Upper lobe of right lung (tissue), 1 donor: ENCODE data around the gene TLE4. TPM values are rescaled to one million over a fixed set of nuclear protein-coding genes. Genes with fewer than 3 reads are reported as not detected.
A peak's percentile ranks its signal among the peaks of the same experiment; 100 is the strongest.

Source experiments
- ATAC-seq: fragments of 200-7000 bp; cut with Tn5 transposase; one replicate; pipeline ENCODE4 v1.9.1; 2020; ENCODE audit warnings: mild to moderate bottlenecking, moderate library complexity
- DNase-seq: peaks from one replicate; pipeline ENCODE4 v3.0.0-alpha.2; 2020
- H3K27ac ChIP-seq: fragments of 200-600 bp; one replicate; pipeline ENCODE4 v1.8.0; 2022
- H3K27me3 ChIP-seq: fragments of 200-600 bp; one replicate; pipeline ENCODE4 v1.8.0; 2022; ENCODE audit warnings: mild to moderate bottlenecking
- H3K36me3 ChIP-seq: fragments of 200-600 bp; one replicate; pipeline ENCODE4 v1.8.0; 2022
- H3K4me1 ChIP-seq: fragments of 200-600 bp; one replicate; pipeline ENCODE4 v1.8.0; 2022
- H3K4me3 ChIP-seq: fragments of 200-600 bp; one replicate; pipeline ENCODE4 v1.8.0; 2022; ENCODE audit warnings: mild to moderate bottlenecking
- H3K9me3 ChIP-seq: fragments of 200-600 bp; one replicate; pipeline ENCODE4 v1.8.0; 2022
- CTCF ChIP-seq: fragments of 200-600 bp; IDR thresholded peaks from one replicate; pipeline ENCODE4 v1.8.0; 2022; ENCODE audit warnings: antibody characterized with exemption
- intact Hi-C: fragments of 100-400 bp; cut with DNase I; formaldehyde crosslinking; loops from one replicate; pipeline ENCODE4 v1.11.0; 2022
- long read RNA-seq: library from polyadenylated mRNA; unstranded; transcript quantifications from one replicate; pipeline ENCODE4 v2.0.0, GENCODE V29; 2021
- total RNA-seq: library from RNA; stranded (reverse); fragmentation: NEBNext Ultra II Directional; extraction: Animal tissue kit (Norgen Biotek cat#: 25700); gene quantifications from one replicate; pipeline ENCODE4 v1.2.1, GENCODE V29; 2021
- donor health status: DM: no; HTN: yes; CAD: no; lungs with severe emphysema.

The TLE4 gene
- 37.1 TPM for total RNA-seq
- long read RNA-seq, partial matches to known transcripts: 8 of 11 reads
- long read RNA-seq, other reads (novel, unspliced or antisense): 3 of 11 reads

GRCh38 chr9:79571309-79572031 lies at the start of gene TLE4:
Gene TLE4, plus strand, starts transcription at chr9:79571965. Its CDS starts 826 bp downstream, at chr9:79572791.
- TF ChIP-seq CTCF: no peak
- Histone ChIP-seq H3K4me1 (peaks cover 24% of the 10 kb centered on the region), H3K27ac (peak within 1 kb of the TSS; percentile 97), H3K9me3 (no peaks in the 10 kb centered on the region), H3K27me3 (no peaks in the 10 kb centered on the region), H3K36me3 (no peaks in the 10 kb centered on the region), H3K4me3 (peak within 1 kb of the TSS; percentile 92)
- DNase-seq (peak; percentile 100), ATAC-seq (peak; percentile 96)
- intact Hi-C loops: no loop called here

GRCh38 chr9:79522793-79523192 lies 49.0 kb upstream of the TLE4 start:
- DNase-seq (no peak), ATAC-seq (no peak)
- intact Hi-C loops: no loop called here
- no peak for TF ChIP-seq CTCF
- no peaks in the 10 kb centered on the region for H3K4me1 ChIP-seq
- no peak overlapping the region for H3K27ac ChIP-seq
- H3K36me3 ChIP-seq: no peaks in the 10 kb centered on the region
- H3K4me3 ChIP-seq: no peak overlapping the region
- H3K27me3 ChIP-seq: no peaks in the 10 kb centered on the region
- H3K9me3 ChIP-seq: no peaks in the 10 kb centered on the region

- no peak for DNase-seq
Measured at GRCh38 chr9:79524266-79524665, 47.5 kb upstream of the TLE4 start.

GRCh38 chr9:79526149-79526672 lies 45.6 kb upstream of the TLE4 start:
- ATAC-seq: no peak
- no peak for DNase-seq
- Histone ChIP-seq H3K4me1 (no peaks in the 10 kb centered on the region), H3K4me3 (no peak overlapping the region), H3K27ac (no peak overlapping the region), H3K27me3 (no peaks in the 10 kb centered on the region), H3K9me3 (no peaks in the 10 kb centered on the region), H3K36me3 (no peaks in the 10 kb centered on the region)
- intact Hi-C loops: no loop called here
- no peak for TF ChIP-seq CTCF

More at GRCh38 chr9:79524266-79524665, 47.5 kb upstream of the TLE4 start:
- no peak for TF ChIP-seq CTCF
- ATAC-seq: no peak
- no peaks in the 10 kb centered on the region for H3K9me3 ChIP-seq
- H3K27me3 ChIP-seq: no peaks in the 10 kb centered on the region
- H3K36me3 ChIP-seq: no peaks in the 10 kb centered on the region
- no peaks in the 10 kb centered on the region for H3K4me1 ChIP-seq
- intact Hi-C loops: no loop called here
- H3K4me3 ChIP-seq: no peak overlapping the region
- H3K27ac ChIP-seq: no peak overlapping the region

- Histone ChIP-seq H3K27me3 (no peaks in the 10 kb centered on the region), H3K4me3 (no peak overlapping the region), H3K9me3 (no peaks in the 10 kb centered on the region), H3K4me1 (no peaks in the 10 kb centered on the region), H3K36me3 (no peaks in the 10 kb centered on the region), H3K27ac (no peak overlapping the region)
- intact Hi-C loops: no loop called here
- TF ChIP-seq CTCF: no peak
- DNase-seq (no peak), ATAC-seq (no peak)
Measured at GRCh38 chr9:79535534-79535933, 36.2 kb upstream of the TLE4 start.
